GM23338 (cell line): ENCODE measurements around the gene DLG2. TPM values are rescaled to one million over a fixed set of nuclear protein-coding genes. Genes with fewer than 3 reads are reported as not detected.

Experiments
- ATAC-seq: fragments of 200-7000 bp; cut with Tn5 transposase; 3 replicates; pipeline ENCODE4 v1.9.1; 2020
- DNase-seq: peaks from one replicate; pipeline ENCODE4 v3.0.0-alpha.2; 2015; ENCODE audit warnings: low spot score
- H2AFZ ChIP-seq: fragments of 200-600 bp; sonication (generic); 2 replicates; pipeline ENCODE4 v1.8.0; 2016; ENCODE audit warnings: antibody characterized with exemption, mild to moderate bottlenecking, moderate library complexity
- H3F3A ChIP-seq: fragments of 200-600 bp; sonication (generic); replicated peaks from 2 replicates; pipeline ENCODE4 v1.8.0; 2017; ENCODE audit warnings: antibody characterized with exemption, mixed run types, low read depth
- H3K27ac ChIP-seq: fragments of 200-600 bp; sonication (generic); 2 replicates; pipeline ENCODE4 v1.6.1; 2016; ENCODE audit warnings: low read depth
- H3K27me3 ChIP-seq: fragments of 200-600 bp; sonication (generic); 2 replicates; pipeline ENCODE4 v1.8.0; 2016; ENCODE audit warnings: mild to moderate bottlenecking, mixed run types, moderate library complexity; ENCODE audit not compliant: insufficient read depth
- H3K36me3 ChIP-seq: fragments of 200-600 bp; sonication (generic); 2 replicates; pipeline ENCODE4 v1.8.0; 2016; ENCODE audit warnings: mild to moderate bottlenecking; ENCODE audit not compliant: insufficient read depth
- H3K4me1 ChIP-seq: fragments of 200-600 bp; sonication (generic); 2 replicates; pipeline ENCODE4 v1.8.0; 2016; ENCODE audit warnings: mild to moderate bottlenecking, moderate library complexity; ENCODE audit not compliant: insufficient read depth
- H3K4me2 ChIP-seq: fragments of 200-600 bp; sonication (generic); 2 replicates; pipeline ENCODE4 v1.7.1; 2017; ENCODE audit warnings: mixed run types
- H3K4me3 ChIP-seq: fragments of 200-600 bp; sonication (generic); 2 replicates; pipeline ENCODE4 v1.6.1; 2016; ENCODE audit warnings: mixed run types
- H3K79me2 ChIP-seq: fragments of 200-600 bp; sonication (generic); replicated peaks from 2 replicates; pipeline ENCODE4 v1.8.0; 2017; ENCODE audit warnings: mild to moderate bottlenecking; ENCODE audit not compliant: insufficient read depth
- H3K9me2 ChIP-seq: fragments of 200-600 bp; sonication (generic); 2 replicates; pipeline ENCODE4 v1.8.0; 2017; ENCODE audit not compliant: insufficient read depth
- H4K20me1 ChIP-seq: fragments of 200-600 bp; sonication (generic); replicated peaks from 2 replicates; pipeline ENCODE4 v1.8.0; 2017; ENCODE audit warnings: mild to moderate bottlenecking; ENCODE audit not compliant: insufficient read depth
- H3K27ac Mint-ChIP-seq: 2 replicates; pipeline ENCODE4 v1.8.0; 2020; ENCODE audit warnings: inconsistent platforms, mild to moderate bottlenecking, moderate library complexity, mixed read lengths
- H3K27me3 Mint-ChIP-seq: 3 replicates; pipeline ENCODE4 v1.8.0; 2022; ENCODE audit warnings: low read depth, mild to moderate bottlenecking, moderate library complexity, mixed read lengths, inconsistent platforms; ENCODE audit not compliant: insufficient read depth, poor library complexity
- H3K36me3 Mint-ChIP-seq: 3 replicates; pipeline ENCODE4 v1.8.0; 2021; ENCODE audit warnings: low read depth, mild to moderate bottlenecking, inconsistent platforms, moderate library complexity, mixed read lengths
- H3K4me1 Mint-ChIP-seq: 3 replicates; pipeline ENCODE4 v1.8.0; 2020; ENCODE audit warnings: mild to moderate bottlenecking, inconsistent platforms, mixed read lengths
- H3K4me3 Mint-ChIP-seq: 3 replicates; pipeline ENCODE4 v1.8.0; 2021; ENCODE audit warnings: moderate library complexity, mild to moderate bottlenecking, inconsistent platforms, mixed read lengths
- H3K9me3 Mint-ChIP-seq: 3 replicates; pipeline ENCODE4 v1.8.0; 2020; ENCODE audit warnings: moderate library complexity, mild to moderate bottlenecking, inconsistent platforms, mixed read lengths
- CREB1 ChIP-seq: fragments of 250-450 bp; sonication (Bioruptor Pico); IDR thresholded peaks from 2 replicates; pipeline ENCODE4 v1.5.0; 2020; ENCODE audit warnings: low read depth, mild to moderate bottlenecking, moderate library complexity
- CTCF ChIP-seq, 2 experiments: fragments of 200-600 bp in 1 of 2; sonication (generic) in 1 of 2; conservative IDR thresholded peaks; 2 replicates each; pipeline versions ENCODE4 v1.5.1 to v1.6.1; 2016 to 2017; ENCODE audit warnings: antibody characterized with exemption in 2 of 2, low read depth in 2 of 2, mild to moderate bottlenecking in 2 of 2, moderate library complexity in 1 of 2
- EZH2 ChIP-seq: fragments of 200-600 bp; sonication (generic); IDR thresholded peaks from one replicate; pipeline ENCODE4 v1.8.0; 2017; ENCODE audit warnings: antibody characterized with exemption, mild to moderate bottlenecking, low read depth; ENCODE audit not compliant: unreplicated experiment
- EZH2phosphoT487 ChIP-seq: fragments of 200-600 bp; sonication (generic); IDR thresholded peaks from one replicate; pipeline ENCODE4 v1.8.1; 2018; ENCODE audit warnings: antibody characterized with exemption; ENCODE audit not compliant: unreplicated experiment
- JUNB ChIP-seq: IDR thresholded peaks from one replicate; pipeline ENCODE4 v1.6.1; 2016; ENCODE audit warnings: antibody characterized with exemption; ENCODE audit not compliant: unreplicated experiment
- NANOG ChIP-seq: IDR thresholded peaks from 2 replicates; pipeline ENCODE4 v1.6.1; 2016; ENCODE audit warnings: antibody characterized with exemption, borderline replicate concordance
- POLR2AphosphoS5 ChIP-seq: IDR thresholded peaks from 2 replicates; pipeline ENCODE4 v1.6.1; 2016; ENCODE audit warnings: antibody characterized with exemption, low read depth
- STAT1 ChIP-seq: IDR thresholded peaks from one replicate; pipeline ENCODE4 v1.6.1; 2016; ENCODE audit warnings: antibody characterized with exemption; ENCODE audit not compliant: unreplicated experiment
- ZNF114 ChIP-seq: fragments of 250-450 bp; sonication (Bioruptor Pico); IDR thresholded peaks from 2 replicates; pipeline ENCODE4 v1.5.0; 2020; ENCODE audit warnings: mild to moderate bottlenecking, moderate library complexity
- ZNF331 ChIP-seq: fragments of 250-450 bp; sonication (Bioruptor Pico); IDR thresholded peaks from 2 replicates; pipeline ENCODE4 v1.5.0; 2020; ENCODE audit warnings: low read depth, mild to moderate bottlenecking, moderate library complexity
- polyA plus RNA-seq: library from polyadenylated mRNA; unstranded; fragments of >200 nt; fragmentation: Nextera tagmentation; extraction: Ambion mirVana; gene quantifications from 2 replicates; pipeline ENCODE4 v1.2.1, GENCODE V29; 2016
- total RNA-seq: library from RNA; depleted of rRNA; stranded (reverse); fragments of >200 nt; shearing (Covaris generic); gene quantifications from 2 replicates; pipeline ENCODE4 v1.2.3, GENCODE V29; 2014
- TF ChIP-seq, protein P1 (sequence below): fragments of 250-450 bp; sonication (Bioruptor Pico); IDR thresholded peaks from 2 replicates; pipeline ENCODE4 v1.5.0; 2020; ENCODE audit warnings: mild to moderate bottlenecking, moderate library complexity
- TF ChIP-seq, protein P2 (sequence below): IDR thresholded peaks from 2 replicates; pipeline ENCODE4 v1.6.1; 2016; ENCODE audit warnings: antibody characterized with exemption
- TF ChIP-seq, protein P3 (sequence below): IDR thresholded peaks from one replicate; pipeline ENCODE4 v1.6.1; 2018; ENCODE audit warnings: antibody characterized with exemption; ENCODE audit not compliant: unreplicated experiment

The DLG2 gene
- total and polyA plus RNA-seq, 2 experiments from 2014 or later = 19.8 to 21.5 TPM

DNA sequence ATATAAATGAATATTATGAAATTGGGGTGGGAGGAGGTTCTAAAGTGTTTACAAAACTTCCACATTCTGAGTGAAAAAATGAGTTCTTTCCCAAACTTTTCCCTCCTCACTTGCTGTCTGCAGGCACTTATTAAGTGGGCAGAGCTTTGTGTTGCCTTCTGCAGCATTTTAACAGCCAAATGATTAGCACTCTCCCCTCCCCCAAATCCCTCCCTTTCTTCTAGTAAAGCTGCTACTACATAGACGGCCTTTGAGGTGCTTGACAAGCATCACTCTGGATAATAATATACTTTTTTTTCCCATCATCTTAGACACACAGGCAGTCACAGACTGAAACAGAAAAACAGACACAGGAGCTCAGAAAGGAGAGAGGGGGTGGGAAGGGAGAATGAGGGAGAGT lies 493.5 kb downstream of the DLG2 start:
- TF ChIP-seq ZNF114 (no peak), STAT1 (no peak), JUNB (no peak), POLR2AphosphoS5 (no peak), EZH2 (no peak), EZH2phosphoT487 (no peak), NANOG (no peak), ZNF331 (CRISPR knock-in tag) (no peak), CTCF (conservative IDR thresholded peaks at IDR 0.05; ENCODE audit: low read depth in 2 of 2) (no peak), CREB1 (CRISPR knock-in tag) (no peak)
- TF ChIP-seq, protein P1, sequence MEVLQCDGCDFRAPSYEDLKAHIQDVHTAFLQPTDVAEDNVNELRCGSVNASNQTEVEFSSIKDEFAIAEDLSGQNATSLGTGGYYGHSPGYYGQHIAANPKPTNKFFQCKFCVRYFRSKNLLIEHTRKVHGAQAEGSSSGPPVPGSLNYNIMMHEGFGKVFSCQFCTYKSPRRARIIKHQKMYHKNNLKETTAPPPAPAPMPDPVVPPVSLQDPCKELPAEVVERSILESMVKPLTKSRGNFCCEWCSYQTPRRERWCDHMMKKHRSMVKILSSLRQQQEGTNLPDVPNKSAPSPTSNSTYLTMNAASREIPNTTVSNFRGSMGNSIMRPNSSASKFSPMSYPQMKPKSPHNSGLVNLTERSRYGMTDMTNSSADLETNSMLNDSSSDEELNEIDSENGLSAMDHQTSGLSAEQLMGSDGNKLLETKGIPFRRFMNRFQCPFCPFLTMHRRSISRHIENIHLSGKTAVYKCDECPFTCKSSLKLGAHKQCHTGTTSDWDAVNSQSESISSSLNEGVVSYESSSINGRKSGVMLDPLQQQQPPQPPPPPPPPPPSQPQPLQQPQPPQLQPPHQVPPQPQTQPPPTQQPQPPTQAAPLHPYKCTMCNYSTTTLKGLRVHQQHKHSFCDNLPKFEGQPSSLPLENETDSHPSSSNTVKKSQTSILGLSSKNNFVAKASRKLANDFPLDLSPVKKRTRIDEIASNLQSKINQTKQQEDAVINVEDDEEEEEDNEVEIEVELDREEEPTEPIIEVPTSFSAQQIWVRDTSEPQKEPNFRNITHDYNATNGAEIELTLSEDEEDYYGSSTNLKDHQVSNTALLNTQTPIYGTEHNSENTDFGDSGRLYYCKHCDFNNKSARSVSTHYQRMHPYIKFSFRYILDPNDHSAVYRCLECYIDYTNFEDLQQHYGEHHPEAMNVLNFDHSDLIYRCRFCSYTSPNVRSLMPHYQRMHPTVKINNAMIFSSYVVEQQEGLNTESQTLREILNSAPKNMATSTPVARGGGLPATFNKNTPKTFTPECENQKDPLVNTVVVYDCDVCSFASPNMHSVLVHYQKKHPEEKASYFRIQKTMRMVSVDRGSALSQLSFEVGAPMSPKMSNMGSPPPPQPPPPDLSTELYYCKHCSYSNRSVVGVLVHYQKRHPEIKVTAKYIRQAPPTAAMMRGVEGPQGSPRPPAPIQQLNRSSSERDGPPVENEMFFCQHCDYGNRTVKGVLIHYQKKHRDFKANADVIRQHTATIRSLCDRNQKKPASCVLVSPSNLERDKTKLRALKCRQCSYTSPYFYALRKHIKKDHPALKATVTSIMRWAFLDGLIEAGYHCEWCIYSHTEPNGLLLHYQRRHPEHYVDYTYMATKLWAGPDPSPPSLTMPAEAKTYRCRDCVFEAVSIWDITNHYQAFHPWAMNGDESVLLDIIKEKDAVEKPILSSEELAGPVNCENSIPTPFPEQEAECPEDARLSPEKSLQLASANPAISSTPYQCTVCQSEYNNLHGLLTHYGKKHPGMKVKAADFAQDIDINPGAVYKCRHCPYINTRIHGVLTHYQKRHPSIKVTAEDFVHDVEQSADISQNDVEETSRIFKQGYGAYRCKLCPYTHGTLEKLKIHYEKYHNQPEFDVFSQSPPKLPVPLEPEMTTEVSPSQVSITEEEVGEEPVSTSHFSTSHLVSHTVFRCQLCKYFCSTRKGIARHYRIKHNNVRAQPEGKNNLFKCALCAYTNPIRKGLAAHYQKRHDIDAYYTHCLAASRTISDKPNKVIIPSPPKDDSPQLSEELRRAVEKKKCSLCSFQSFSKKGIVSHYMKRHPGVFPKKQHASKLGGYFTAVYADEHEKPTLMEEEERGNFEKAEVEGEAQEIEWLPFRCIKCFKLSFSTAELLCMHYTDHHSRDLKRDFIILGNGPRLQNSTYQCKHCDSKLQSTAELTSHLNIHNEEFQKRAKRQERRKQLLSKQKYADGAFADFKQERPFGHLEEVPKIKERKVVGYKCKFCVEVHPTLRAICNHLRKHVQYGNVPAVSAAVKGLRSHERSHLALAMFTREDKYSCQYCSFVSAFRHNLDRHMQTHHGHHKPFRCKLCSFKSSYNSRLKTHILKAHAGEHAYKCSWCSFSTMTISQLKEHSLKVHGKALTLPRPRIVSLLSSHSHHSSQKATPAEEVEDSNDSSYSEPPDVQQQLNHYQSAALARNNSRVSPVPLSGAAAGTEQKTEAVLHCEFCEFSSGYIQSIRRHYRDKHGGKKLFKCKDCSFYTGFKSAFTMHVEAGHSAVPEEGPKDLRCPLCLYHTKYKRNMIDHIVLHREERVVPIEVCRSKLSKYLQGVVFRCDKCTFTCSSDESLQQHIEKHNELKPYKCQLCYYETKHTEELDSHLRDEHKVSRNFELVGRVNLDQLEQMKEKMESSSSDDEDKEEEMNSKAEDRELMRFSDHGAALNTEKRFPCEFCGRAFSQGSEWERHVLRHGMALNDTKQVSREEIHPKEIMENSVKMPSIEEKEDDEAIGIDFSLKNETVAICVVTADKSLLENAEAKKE (CRISPR knock-in tag) = no peak
- TF ChIP-seq, protein P2, sequence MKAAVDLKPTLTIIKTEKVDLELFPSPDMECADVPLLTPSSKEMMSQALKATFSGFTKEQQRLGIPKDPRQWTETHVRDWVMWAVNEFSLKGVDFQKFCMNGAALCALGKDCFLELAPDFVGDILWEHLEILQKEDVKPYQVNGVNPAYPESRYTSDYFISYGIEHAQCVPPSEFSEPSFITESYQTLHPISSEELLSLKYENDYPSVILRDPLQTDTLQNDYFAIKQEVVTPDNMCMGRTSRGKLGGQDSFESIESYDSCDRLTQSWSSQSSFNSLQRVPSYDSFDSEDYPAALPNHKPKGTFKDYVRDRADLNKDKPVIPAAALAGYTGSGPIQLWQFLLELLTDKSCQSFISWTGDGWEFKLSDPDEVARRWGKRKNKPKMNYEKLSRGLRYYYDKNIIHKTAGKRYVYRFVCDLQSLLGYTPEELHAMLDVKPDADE = no peak
- TF ChIP-seq, protein P3, sequence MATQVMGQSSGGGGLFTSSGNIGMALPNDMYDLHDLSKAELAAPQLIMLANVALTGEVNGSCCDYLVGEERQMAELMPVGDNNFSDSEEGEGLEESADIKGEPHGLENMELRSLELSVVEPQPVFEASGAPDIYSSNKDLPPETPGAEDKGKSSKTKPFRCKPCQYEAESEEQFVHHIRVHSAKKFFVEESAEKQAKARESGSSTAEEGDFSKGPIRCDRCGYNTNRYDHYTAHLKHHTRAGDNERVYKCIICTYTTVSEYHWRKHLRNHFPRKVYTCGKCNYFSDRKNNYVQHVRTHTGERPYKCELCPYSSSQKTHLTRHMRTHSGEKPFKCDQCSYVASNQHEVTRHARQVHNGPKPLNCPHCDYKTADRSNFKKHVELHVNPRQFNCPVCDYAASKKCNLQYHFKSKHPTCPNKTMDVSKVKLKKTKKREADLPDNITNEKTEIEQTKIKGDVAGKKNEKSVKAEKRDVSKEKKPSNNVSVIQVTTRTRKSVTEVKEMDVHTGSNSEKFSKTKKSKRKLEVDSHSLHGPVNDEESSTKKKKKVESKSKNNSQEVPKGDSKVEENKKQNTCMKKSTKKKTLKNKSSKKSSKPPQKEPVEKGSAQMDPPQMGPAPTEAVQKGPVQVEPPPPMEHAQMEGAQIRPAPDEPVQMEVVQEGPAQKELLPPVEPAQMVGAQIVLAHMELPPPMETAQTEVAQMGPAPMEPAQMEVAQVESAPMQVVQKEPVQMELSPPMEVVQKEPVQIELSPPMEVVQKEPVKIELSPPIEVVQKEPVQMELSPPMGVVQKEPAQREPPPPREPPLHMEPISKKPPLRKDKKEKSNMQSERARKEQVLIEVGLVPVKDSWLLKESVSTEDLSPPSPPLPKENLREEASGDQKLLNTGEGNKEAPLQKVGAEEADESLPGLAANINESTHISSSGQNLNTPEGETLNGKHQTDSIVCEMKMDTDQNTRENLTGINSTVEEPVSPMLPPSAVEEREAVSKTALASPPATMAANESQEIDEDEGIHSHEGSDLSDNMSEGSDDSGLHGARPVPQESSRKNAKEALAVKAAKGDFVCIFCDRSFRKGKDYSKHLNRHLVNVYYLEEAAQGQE = no peak
- peaks cover 16% of the 10 kb centered on the region for H3K4me1 ChIP-seq
- H3K4me2 ChIP-seq = peak overlapping the region; percentile 31; the same call in 1 of the 2 replicates
- Mint-ChIP-seq H3K4me1 (peaks cover 16% of the 10 kb centered on the region), H3K4me3 (no peak overlapping the region), H3K36me3 (no peaks in the 10 kb centered on the region), H3K27me3 (no peaks in the 10 kb centered on the region), H3K27ac (no peak overlapping the region), H3K9me3 (no peaks in the 10 kb centered on the region)
- no peaks in the 10 kb centered on the region for H3F3A ChIP-seq
- ATAC-seq (peak; percentile 56), DNase-seq (peak; percentile 11)
- no peak overlapping the region; the same call in 1 of the 2 replicates for H2AFZ ChIP-seq
- no peak overlapping the region for H3K4me3 ChIP-seq
- H4K20me1 ChIP-seq = no peaks in the 10 kb centered on the region
- H3K27ac ChIP-seq = no peak overlapping the region
- H3K36me3 ChIP-seq = no peaks in the 10 kb centered on the region
- no peaks in the 10 kb centered on the region for H3K9me2 ChIP-seq
- no peaks in the 10 kb centered on the region for H3K79me2 ChIP-seq
- no peaks in the 10 kb centered on the region for H3K27me3 ChIP-seq
